HepG2 (cell line): ENCODE results near the gene LIFR. TPM values are rescaled to one million over a fixed set of nuclear protein-coding genes. Genes with fewer than 3 reads are reported as not detected.

ENCODE experiments used
- ATAC-seq: fragments of 200-7000 bp; cut with Tn5 transposase; 3 replicates; pipeline ENCODE4 v1.9.1; 2020; ENCODE audit warnings: mild to moderate bottlenecking, moderate library complexity
- BruUV-seq: library from RNA; stranded (reverse); fragments of 400-500 nt; replicated peaks from 2 replicates; lab custom pipeline; 2021; lab: Mats Ljungman, UMichigan
- CTCF ChIA-PET: fragments of 300-600 bp; formaldehyde crosslinking; extraction: SDS; loops from one replicate; lab custom pipeline; 2021; ENCODE audit warnings: low total read pairs, inconsistent platforms, low intra/inter-chr PET ratio; lab: Yijun Ruan, JAX
- POLR2A ChIA-PET: fragments of 350-600 bp; sonication (Branson Sonifier 250); formaldehyde crosslinking; loops from one replicate; lab custom pipeline; 2020; ENCODE audit warnings: antibody characterized with exemption, inconsistent platforms; lab: Yijun Ruan, JAX
- DNase-seq: peaks from one replicate; pipeline ENCODE4 v3.0.0-alpha.2; 2015; ENCODE audit warnings: low spot score
- FAIRE-seq: peaks from 3 replicates; lab custom pipeline; 2011; peaks lifted over from hg19 to GRCh38; lab: Jason Lieb, UNC
- H2AFZ ChIP-seq: one replicate; pipeline ENCODE4 v1.6.1; 2011; ENCODE audit warnings: low read length, inconsistent platforms
- H3K27ac ChIP-seq: fragments of 300-600 bp; 3 replicates; pipeline ENCODE4 v1.8.0; 2011; ENCODE audit warnings: mixed run types, mild to moderate bottlenecking, mixed read lengths, low read length, inconsistent platforms; ENCODE audit not compliant: insufficient read depth; ENCODE audit errors: extremely low read length
- H3K27me3 ChIP-seq, 2 experiments: fragments of 200-600 bp in 1 of 2; 2 replicates in 1 of 2; 3 replicates in 1 of 2; pipeline versions ENCODE4 v1.6.0 to v1.8.0; 2011; ENCODE audit warnings: low read length in 2 of 2, mild to moderate bottlenecking in 2 of 2, moderate library complexity in 2 of 2, inconsistent platforms in 1 of 2; ENCODE audit not compliant: insufficient read depth in 2 of 2, control insufficient read depth in 1 of 2
- H3K36me3 ChIP-seq, 2 experiments: fragments of 200-600 bp in 1 of 2; replicated peaks in 1 of 2; 2 replicates in 1 of 2; 3 replicates in 1 of 2; pipeline versions ENCODE4 v1.5.1 to v1.8.0; 2011; ENCODE audit warnings: low read length in 2 of 2, inconsistent platforms in 1 of 2; ENCODE audit not compliant: insufficient read depth in 2 of 2, control insufficient read depth in 1 of 2
- H3K4me1 ChIP-seq: 2 replicates; pipeline ENCODE4 v1.5.1; 2012; ENCODE audit warnings: low read length, inconsistent platforms; ENCODE audit not compliant: insufficient read depth
- H3K4me2 ChIP-seq: 2 replicates; pipeline ENCODE4 v1.6.0; 2011; ENCODE audit warnings: low read depth, low read length, inconsistent platforms
- H3K4me3 ChIP-seq, 3 experiments: fragments of 200-600 bp in 1 of 3; sonication (generic), shearing (Covaris generic) in 1 of 3; replicated peaks in 1 of 3; 2 replicates each; pipeline ENCODE4 v1.5.1; 2011 to 2016; ENCODE audit warnings: low read length in 3 of 3, inconsistent platforms in 2 of 3, low read depth in 2 of 3, mild to moderate bottlenecking in 2 of 3, control low read depth in 1 of 3, mixed read lengths in 1 of 3; ENCODE audit not compliant: insufficient read depth in 1 of 3
- H3K79me2 ChIP-seq: one replicate; pipeline ENCODE4 v1.6.1; 2011; ENCODE audit warnings: low read length, inconsistent platforms; ENCODE audit not compliant: insufficient read depth
- H3K9ac ChIP-seq: 2 replicates; pipeline ENCODE4 v1.6.0; 2011; ENCODE audit warnings: mild to moderate bottlenecking, low read depth, low read length, inconsistent platforms; ENCODE audit not compliant: insufficient read depth
- H3K9me3 ChIP-seq: 2 replicates; pipeline ENCODE4 v1.5.1; 2012; ENCODE audit warnings: mild to moderate bottlenecking, low read length
- H4K20me1 ChIP-seq: 2 replicates; pipeline ENCODE4 v1.6.0; 2011; ENCODE audit warnings: inconsistent platforms, mild to moderate bottlenecking, low read length, moderate library complexity; ENCODE audit not compliant: insufficient read depth
- ATF7 ChIP-seq, 2 experiments: fragments of 450-650 bp in 1 of 2; sonication (generic) in 1 of 2; formaldehyde crosslinking in 1 of 2; IDR thresholded peaks; 2 replicates each; pipeline versions ENCODE4 v1.4.0 to v1.6.1; 2016 to 2020; ENCODE audit warnings: antibody characterized with exemption in 1 of 2, mild to moderate bottlenecking in 1 of 2, missing genetic modification reagents in 1 of 2
- CREB1 ChIP-seq, 2 experiments: fragments of 450-650 bp in 1 of 2; IDR thresholded peaks; 2 replicates each; pipeline ENCODE4 v1.6.1; 2016 to 2017; ENCODE audit warnings: control low read depth in 1 of 2, mild to moderate bottlenecking in 1 of 2, missing compliant biosample characterization in 1 of 2, missing genetic modification characterization in 1 of 2
- CSRNP2 ChIP-seq: sonication (generic); formaldehyde crosslinking; conservative IDR thresholded peaks from 2 replicates; pipeline ENCODE4 v1.8.0; 2022; ENCODE audit warnings: low read depth, missing genetic modification reagents
- PHF5A ChIP-seq: IDR thresholded peaks from one replicate; pipeline ENCODE4 v1.6.1; 2018; ENCODE audit warnings: low read depth, missing genetic modification reagents; ENCODE audit not compliant: unreplicated experiment
- THAP9 ChIP-seq: sonication (generic); formaldehyde crosslinking; IDR thresholded peaks from 2 replicates; pipeline ENCODE4; 2020; ENCODE audit warnings: missing genetic modification reagents, mild to moderate bottlenecking, borderline replicate concordance
- WGBS: methylation state at CpG from one replicate; pipeline ENCODE4 v1.1.6; 2017; ENCODE audit warnings: low lambda C conversion rate; 5-methylcytosine and 5-hydroxymethylcytosine counted together
- in situ Hi-C: cut with HindIII; loops from 2 replicates; pipeline ENCODE4 v1.10.0; 2017; ENCODE audit warnings: low pct_unique_long_range_greater_than_20kb; ENCODE audit not compliant: extremely low pct_ligation_motif_present
- intact Hi-C: fragments of 100-400 bp; cut with micrococcal nuclease; formaldehyde crosslinking; loops from one replicate; pipeline ENCODE4 v1.10.0; 2022; ENCODE audit not compliant: unreplicated experiment
- polyA plus RNA-seq, 8 experiments: library from polyadenylated mRNA; depleted of rRNA in 3 of 8; stranded (reverse) in 7 of 8; unstranded in 1 of 8; fragments of >200 nt; fragmentation: Illumina TruSeq in 4 of 8; extraction: Trizol in 4 of 8; gene quantifications; 2 replicates each; pipeline versions ENCODE4 v1.2.1 to v1.2.3, GENCODE V29; 2011 to 2016; ENCODE audit warnings: low read depth in 4 of 8, missing spikeins in 1 of 8, mixed read lengths in 1 of 8; ENCODE audit not compliant: insufficient read depth in 1 of 8
- total RNA-seq, 5 experiments: library from RNA; depleted of rRNA; stranded (reverse); fragments of >200 nt; fragmentation: Illumina TruSeq; extraction: Trizol; gene quantifications; 2 replicates each; pipeline ENCODE4 v1.2.3, GENCODE V29; 2016; ENCODE audit warnings: low read depth in 1 of 5

LIFR gene
- total and polyA plus RNA-seq, 2 of the 13 experiments (the other 11 are each of a cell fraction or from before 2014, with no cell fraction given) = 6.3 to 25.2 TPM

GRCh38 chr5:38431242-38431853 lies 125.1 kb downstream of the LIFR start (continued):
- no peak for TF ChIP-seq THAP9 (CRISPR knock-in tag)

GRCh38 chr5:38426986-38427950 lies 129.2 kb downstream of the LIFR start:
- no peak overlapping the region for H3K4me3 ChIP-seq
- no peaks in the 10 kb centered on the region for H3K4me1 ChIP-seq
- intact Hi-C loops = no loop called here
- POLR2A ChIA-PET = no interaction called here
- H3K4me2 ChIP-seq = no peak overlapping the region
- DNase-seq (no peak), FAIRE-seq (no peak), ATAC-seq (no peak)
- no peaks in the 10 kb centered on the region; a peak in 1 of 5 replicates for H3K27me3 ChIP-seq
- H4K20me1 ChIP-seq = no peaks in the 10 kb centered on the region
- no peaks in the 10 kb centered on the region for H3K9me3 ChIP-seq
- peak; percentile 13; the same call in 1 of the 2 replicates for TF ChIP-seq CREB1 (IDR thresholded peaks at IDR 0.05)
- no peak for TF ChIP-seq CREB1 (CRISPR knock-in tag; IDR thresholded peaks at IDR 0.05)
- TF ChIP-seq PHF5A (CRISPR knock-in tag) = no peak
- TF ChIP-seq CSRNP2 (CRISPR knock-in tag) = no peak
- TF ChIP-seq ATF7 (IDR thresholded peaks at IDR 0.05) = peak; percentile 13; the same call in 1 of the 2 replicates
- no peak for TF ChIP-seq ATF7 (CRISPR knock-in tag; IDR thresholded peaks at IDR 0.05)
- TF ChIP-seq, all 625 proteins: peak for 2
- H3K27ac ChIP-seq = no peak overlapping the region
- no peak overlapping the region for H3K9ac ChIP-seq
- 57% methylated on average over 9 of the region's 9 CpGs for WGBS
- no peak overlapping the region for H2AFZ ChIP-seq
- BruUV-seq = no TSS peak
- CTCF ChIA-PET = no interaction called here
- no peaks in the 10 kb centered on the region for H3K36me3 ChIP-seq
- in situ Hi-C loops = no loop called here
- H3K79me2 ChIP-seq = no peaks in the 10 kb centered on the region
